AG09319 (cell line): ENCODE results near the gene TTLL11.

Experiments
- DNase-seq: peaks from one replicate; pipeline ENCODE4 v3.0.0-alpha.2; 2010; ENCODE audit warnings: low read depth; ENCODE audit errors: extremely low read depth
- TF ChIP-seq, protein P1 (sequence below): IDR thresholded peaks from 2 replicates; pipeline ENCODE4 v1.5.1; 2011; ENCODE audit warnings: low read depth, mild to moderate bottlenecking, inconsistent platforms, low read length, moderate library complexity

The TTLL11 gene

DNA sequence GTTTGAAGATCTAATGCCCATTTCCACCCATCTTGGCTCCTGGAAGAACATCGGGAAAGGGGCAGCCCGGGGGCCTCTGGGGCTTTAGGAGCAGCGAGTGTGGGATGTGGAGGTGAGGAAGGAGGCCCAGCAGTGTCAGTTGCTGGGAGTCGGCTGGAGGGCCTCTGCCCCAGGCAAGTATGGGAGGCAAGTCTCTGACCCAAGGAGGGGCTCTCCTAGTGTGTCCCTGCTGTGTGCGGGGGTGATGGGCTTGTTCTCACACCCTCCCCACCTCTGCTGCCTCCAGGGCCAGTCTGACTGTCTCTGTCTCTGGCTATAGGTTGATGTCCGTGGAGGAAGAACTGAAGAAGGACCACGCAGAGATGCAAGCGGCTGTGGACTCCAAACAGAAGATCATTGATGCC, 312.0 kb downstream of the TTLL11 start:
- no peak for DNase-seq

DNA sequence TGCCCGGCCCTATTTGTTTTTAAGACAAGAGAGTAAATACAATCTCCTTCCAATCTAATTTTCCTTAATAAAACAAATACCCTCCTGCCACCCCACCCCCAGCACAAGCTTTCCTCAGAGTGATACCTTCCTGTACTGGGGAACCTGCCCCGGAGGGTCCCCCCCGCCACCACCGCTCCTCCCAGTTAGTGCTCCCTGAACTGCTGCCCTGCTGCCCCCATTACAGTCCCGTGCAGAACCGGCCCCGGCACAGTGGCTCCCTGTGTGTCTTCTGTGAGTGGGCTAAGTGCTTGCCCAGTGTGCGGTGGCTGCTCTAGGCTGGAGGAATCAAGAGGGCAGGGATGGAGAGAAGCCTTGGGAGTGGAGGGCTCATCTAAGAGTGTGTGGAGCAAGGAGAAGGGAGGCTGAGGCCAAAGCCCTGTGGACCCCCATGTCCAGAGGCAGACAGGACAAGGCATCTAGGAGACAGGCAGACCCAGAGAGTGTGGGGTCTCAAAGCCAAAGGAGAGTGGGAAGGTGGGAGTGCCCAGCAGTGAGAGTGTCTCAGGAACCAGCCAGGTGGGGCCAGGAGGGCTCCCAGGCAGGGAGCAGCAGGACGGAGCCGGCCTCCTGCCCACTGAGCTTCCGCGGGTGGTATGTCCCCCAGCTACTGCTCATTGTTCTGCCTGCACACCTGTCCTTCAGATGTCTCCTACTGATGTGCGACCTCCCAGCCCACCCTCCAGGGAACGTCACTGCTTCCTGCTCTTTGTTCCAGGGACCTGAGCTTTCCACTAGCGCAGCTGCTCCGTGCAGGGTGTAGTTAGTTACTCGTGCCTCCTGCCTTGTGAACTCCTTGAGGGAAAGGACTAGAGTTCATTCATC, 312.7 kb downstream of the TTLL11 start:
- no peak for DNase-seq

More for the DNA sequence above, 312.0 kb downstream of the TTLL11 start:
- TF ChIP-seq, protein P1, sequence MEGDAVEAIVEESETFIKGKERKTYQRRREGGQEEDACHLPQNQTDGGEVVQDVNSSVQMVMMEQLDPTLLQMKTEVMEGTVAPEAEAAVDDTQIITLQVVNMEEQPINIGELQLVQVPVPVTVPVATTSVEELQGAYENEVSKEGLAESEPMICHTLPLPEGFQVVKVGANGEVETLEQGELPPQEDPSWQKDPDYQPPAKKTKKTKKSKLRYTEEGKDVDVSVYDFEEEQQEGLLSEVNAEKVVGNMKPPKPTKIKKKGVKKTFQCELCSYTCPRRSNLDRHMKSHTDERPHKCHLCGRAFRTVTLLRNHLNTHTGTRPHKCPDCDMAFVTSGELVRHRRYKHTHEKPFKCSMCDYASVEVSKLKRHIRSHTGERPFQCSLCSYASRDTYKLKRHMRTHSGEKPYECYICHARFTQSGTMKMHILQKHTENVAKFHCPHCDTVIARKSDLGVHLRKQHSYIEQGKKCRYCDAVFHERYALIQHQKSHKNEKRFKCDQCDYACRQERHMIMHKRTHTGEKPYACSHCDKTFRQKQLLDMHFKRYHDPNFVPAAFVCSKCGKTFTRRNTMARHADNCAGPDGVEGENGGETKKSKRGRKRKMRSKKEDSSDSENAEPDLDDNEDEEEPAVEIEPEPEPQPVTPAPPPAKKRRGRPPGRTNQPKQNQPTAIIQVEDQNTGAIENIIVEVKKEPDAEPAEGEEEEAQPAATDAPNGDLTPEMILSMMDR: no peak

DNA sequence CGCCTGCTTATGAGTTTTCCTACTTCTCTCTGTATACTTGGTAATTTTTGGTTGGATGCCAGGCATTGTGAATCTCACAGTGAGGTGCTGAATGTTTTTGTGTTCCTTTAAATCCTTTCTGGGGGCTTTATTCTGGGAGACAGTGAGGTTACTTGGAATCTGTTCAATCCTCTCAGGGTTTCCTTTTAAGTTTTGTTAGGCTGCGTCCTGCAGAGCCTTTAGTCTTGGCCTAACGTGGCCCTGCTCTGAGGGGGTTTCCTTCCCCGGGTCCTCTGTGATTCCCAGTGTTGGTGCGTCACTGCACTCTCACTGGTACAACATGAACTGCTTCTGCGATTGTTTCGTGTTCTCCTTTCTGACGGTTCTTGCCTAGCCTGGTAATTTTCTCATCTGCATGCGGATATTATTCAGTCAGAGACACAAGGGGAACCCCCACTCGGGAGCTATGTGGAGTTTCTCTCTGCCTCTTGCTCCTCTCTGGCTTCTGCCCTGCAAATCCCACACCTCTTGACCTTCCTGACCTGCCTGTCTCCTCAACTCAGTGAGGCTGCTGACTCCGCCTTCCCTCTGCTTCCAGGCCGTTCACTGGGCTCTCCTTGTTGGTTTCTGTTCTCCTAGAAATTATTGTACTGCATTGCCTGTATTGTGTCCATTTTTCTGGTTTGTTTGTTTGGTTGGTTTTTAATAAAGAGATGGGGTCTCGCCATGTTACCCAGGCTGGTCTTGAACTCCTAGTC, 313.6 kb downstream of the TTLL11 start:
- no peak for DNase-seq
- TF ChIP-seq, protein P1: no peak

More for the DNA sequence above, 312.7 kb downstream of the TTLL11 start:
- TF ChIP-seq, protein P1: no peak

DNA sequence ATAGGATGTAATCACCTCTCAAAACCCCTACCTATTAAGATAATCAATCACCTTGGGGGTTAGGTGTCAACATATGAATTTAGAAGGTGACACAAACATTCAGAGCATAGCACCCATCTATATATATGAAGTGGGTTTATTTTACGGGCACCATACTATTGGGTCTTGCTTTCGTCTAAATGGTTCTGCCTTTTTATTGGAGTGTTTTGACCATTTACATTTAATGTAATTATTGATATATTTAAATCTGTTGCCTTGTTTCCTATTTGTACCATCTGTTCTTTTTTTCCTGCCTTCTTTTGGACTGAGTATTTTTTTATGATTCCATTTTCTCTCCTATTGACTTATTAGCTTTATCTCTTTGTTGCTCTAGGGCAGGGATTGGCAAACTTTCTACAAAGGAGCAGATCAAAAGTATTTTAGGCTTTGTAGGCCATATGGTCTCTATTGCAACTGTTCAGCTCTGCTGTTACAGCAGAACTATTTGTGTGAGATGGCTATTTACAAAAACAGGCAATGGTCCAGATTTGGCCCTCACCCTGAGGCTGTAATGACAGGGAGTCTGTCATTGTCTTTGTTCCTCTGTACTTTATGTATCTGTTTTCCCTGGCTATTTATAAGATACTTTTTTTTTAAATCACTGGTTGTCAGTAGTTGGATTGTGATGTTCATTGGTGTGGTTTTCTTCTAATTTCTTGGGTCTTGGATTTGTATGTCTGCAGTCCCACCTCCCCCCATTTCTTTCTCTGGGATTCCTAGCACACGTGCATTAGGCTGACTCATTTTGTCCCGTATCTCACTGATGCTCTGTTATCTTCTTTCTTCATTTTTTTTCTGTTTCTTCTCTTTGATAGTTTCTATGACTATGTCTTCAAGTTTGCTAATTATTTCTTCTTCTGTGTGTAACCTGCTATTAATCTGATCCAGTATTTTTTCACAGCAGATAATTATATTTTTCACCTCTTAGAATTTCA, 314.6 kb downstream of the TTLL11 start:
- TF ChIP-seq, protein P1: no peak
- no peak for DNase-seq

DNA sequence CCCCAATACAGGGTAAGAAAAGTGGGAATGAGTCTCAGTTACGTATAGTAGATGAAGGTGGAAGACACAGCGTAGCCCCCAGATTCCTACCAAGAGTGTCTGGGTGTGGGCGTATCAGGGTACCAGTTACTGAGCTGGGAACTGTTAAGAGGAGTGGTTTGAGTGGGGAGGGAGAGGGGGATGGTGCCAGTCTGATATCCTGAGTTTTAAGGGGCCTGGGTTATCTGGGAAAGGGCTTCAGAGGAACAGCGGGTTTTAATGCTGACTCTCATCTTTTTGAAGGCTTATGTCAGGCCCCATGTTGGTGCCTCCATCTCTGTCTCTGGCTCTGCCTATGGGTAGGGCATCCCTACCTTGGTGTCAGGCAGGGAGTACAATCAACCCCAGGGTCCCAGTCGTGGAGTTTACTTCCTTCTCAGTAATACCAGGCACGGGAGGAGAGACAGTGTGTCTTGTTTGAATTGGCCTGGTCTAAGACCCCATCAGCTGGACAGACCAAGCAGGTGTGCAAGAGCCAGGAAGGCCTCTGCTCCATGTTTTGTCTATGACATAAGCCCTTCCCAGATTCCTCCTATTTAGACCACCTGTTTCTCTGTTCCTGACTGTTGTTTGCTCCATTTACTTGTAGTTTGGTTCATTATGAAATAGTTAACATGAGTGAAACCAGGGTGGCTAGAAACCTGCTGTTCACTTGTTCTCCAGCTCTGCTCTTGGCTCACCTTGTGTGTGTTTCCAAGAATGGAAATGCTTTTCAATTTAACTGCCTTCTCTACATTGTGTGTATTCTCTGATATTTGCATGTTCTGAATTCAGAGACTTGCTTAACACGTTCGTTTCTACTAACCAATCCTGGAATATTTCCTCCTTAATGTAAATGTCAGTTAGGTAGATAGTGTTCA, 316.1 kb downstream of the TTLL11 start:
- no peak for DNase-seq
- TF ChIP-seq, protein P1: no peak

DNA sequence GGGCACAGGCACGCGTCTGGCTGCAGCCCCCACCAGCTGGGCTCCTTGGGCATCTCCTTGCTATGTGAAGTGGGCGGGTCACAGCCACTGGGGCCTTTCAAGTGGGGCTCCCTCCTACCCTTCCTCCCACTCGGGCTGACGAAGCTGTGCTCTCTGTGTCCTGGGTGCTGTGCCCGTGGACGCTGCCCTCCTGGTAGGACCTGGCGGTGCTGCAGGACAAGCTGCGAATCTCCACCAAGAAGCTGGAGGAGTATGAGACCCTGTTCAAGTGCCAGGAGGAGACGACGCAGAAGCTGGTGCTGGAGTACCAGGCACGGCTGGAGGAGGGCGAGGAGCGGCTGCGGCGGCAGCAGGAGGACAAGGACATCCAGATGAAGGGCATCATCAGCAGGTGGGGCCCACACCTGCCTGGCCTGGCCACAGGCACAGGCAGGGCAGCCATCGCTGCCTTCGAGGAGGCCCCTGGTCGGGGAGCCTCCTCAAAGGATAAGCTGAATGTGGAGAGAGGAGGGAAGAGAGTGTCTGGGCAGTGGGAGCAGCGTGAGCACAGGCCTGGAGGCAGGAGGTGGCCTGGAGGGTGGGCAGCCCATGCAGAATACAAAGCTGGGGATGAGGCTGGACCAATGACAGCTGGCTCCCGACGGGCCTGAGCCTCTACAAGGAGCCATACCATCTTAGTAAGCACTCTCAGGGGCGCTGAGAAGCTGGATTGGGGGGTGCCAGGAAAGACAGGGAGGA, 316.9 kb downstream of the TTLL11 start:
- no peak for DNase-seq
- TF ChIP-seq, protein P1: no peak
